Measurements from ENCODE around the gene RAD51AP1. TPM values are rescaled to one million over a fixed set of nuclear protein-coding genes. Genes with fewer than 3 reads are reported as not detected.

RAD51AP1 gene
- total RNA-seq, 2 donors from 2014 or later = 0.86 to 1.3 TPM

- Histone ChIP-seq H3K36me3 (no peaks in the 10 kb centered on the region), H3K27ac (no peak overlapping the region)
- no peak for TF ChIP-seq CTCF (IDR thresholded peaks at IDR 0.05)
These were observed 24.6 kb downstream of the RAD51AP1 start for GRCh38 chr12:4563336-4563735.

GRCh38 chr12:4564818-4565217, 26.1 kb downstream of the RAD51AP1 start:
- no peak overlapping the region for H3K27ac ChIP-seq
- no peaks in the 10 kb centered on the region for H3K9me3 ChIP-seq
- DNase-seq (ENCODE audit: low spot score) = no peak
- no peak overlapping the region for H3K4me3 ChIP-seq
- no peak for TF ChIP-seq CTCF (IDR thresholded peaks at IDR 0.05)
- H3K27me3 ChIP-seq = no peaks in the 10 kb centered on the region
- H3K4me1 ChIP-seq = peaks cover 0 to 9% of the 10 kb centered on the region in 2 donors
- no peaks in the 10 kb centered on the region for H3K36me3 ChIP-seq

More at GRCh38 chr12:4563336-4563735, 24.6 kb downstream of the RAD51AP1 start:
- H3K4me1 ChIP-seq = peaks cover 0 to 9% of the 10 kb centered on the region in 2 donors
- H3K27me3 ChIP-seq = no peaks in the 10 kb centered on the region
- H3K4me3 ChIP-seq = no peak overlapping the region
- no peak for DNase-seq (ENCODE audit: low spot score)
- no peaks in the 10 kb centered on the region for H3K9me3 ChIP-seq

GRCh38 chr12:4566474-4566873, 27.8 kb downstream of the RAD51AP1 start:
- H3K9me3 ChIP-seq = no peaks in the 10 kb centered on the region
- H3K4me1 ChIP-seq = peaks cover 0 to 9% of the 10 kb centered on the region in 2 donors
- DNase-seq (ENCODE audit: low spot score) = no peak
- no peak overlapping the region for H3K27ac ChIP-seq
- no peaks in the 10 kb centered on the region for H3K27me3 ChIP-seq
- no peak for TF ChIP-seq CTCF (IDR thresholded peaks at IDR 0.05)
- H3K4me3 ChIP-seq = no peak overlapping the region
- no peaks in the 10 kb centered on the region for H3K36me3 ChIP-seq

GRCh38 chr12:4567073-4567881, 28.6 kb downstream of the RAD51AP1 start:
- TF ChIP-seq CTCF (IDR thresholded peaks at IDR 0.05) = no peak
- Histone ChIP-seq H3K4me3 (no peak overlapping the region), H3K9me3 (no peaks in the 10 kb centered on the region), H3K27me3 (no peaks in the 10 kb centered on the region), H3K36me3 (no peaks in the 10 kb centered on the region), H3K27ac (no peak overlapping the region), H3K4me1 (peaks cover 0 to 2% of the 10 kb centered on the region in 2 donors)
- DNase-seq (ENCODE audit: low spot score) = no peak

- no peak for TF ChIP-seq CTCF (IDR thresholded peaks at IDR 0.05)
- no peaks in the 10 kb centered on the region for H3K4me1 ChIP-seq
- DNase-seq (ENCODE audit: low spot score) = no peak
- H3K27me3 ChIP-seq = no peaks in the 10 kb centered on the region
- no peak overlapping the region for H3K27ac ChIP-seq
- no peaks in the 10 kb centered on the region for H3K36me3 ChIP-seq
- no peaks in the 10 kb centered on the region for H3K9me3 ChIP-seq
- no peak overlapping the region for H3K4me3 ChIP-seq
These were observed 30.6 kb downstream of the RAD51AP1 start for GRCh38 chr12:4569261-4569660.
